HG03175 (cell line): ENCODE results near the gene CD47.

Experiments
- ATAC-seq: cut with Tn5 transposase; IDR thresholded peaks from one replicate; pipeline ENCODE4 v1.9.1; 2021; ENCODE audit warnings: mild to moderate bottlenecking, moderate library complexity; ENCODE audit not compliant: unreplicated experiment

CD47 gene

DNA sequence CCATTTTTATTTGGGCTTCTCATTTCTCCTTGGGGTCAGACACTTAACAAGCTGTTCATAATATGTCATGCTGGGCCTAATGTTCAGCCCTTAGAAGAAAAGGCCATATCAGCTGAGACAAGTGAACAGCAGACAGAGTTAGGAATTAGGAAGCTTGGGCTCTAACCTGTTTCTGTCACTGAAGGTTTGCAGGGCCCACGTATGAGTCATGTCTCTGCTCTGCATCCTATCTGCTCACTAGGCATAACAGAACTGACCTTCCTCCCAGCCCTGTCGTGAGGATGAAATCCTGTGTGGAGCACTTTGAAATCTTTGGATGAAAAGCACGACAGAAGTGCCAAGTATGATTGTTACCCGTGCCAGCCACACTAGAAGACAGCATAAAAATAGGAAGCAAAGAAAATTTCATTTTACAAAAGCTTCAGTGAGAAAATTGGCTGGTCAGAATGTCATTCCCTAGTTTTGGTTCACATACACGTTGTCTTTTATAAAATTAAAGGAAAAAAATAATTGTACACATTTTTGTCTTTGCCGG lies 26.5 kb upstream of the CD47 start:
- no peak for ATAC-seq

DNA sequence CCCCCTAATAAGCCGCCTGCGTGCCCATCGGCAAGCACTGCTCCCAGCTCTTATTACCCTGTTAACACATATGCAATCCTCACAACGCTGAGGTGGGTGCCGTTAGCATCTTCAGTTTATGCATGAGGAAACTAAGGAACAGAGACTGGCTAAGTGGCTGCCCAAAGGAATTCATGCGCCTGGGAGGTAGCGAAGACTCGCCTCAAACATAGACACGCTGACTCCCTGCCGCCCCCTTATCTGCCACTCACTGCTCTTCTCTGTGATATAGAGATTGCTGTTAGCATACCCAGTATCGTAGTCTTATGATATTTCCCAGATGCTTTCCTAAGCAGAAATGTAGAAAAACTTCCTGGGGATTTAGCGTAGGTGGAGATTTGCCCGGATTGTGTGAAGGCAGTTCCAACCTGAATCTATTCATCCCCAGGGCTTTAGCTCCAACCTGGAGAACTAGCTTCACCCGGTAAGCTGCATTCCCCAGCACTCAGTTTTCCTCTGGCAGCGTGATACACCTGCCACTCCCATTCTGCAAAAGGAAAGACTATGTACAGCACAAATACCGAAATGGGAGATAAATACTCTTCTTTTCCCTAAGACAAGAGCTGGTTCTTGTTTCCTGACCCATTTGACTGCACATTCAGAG lies 23.7 kb upstream of the CD47 start:
- ATAC-seq = no peak

DNA sequence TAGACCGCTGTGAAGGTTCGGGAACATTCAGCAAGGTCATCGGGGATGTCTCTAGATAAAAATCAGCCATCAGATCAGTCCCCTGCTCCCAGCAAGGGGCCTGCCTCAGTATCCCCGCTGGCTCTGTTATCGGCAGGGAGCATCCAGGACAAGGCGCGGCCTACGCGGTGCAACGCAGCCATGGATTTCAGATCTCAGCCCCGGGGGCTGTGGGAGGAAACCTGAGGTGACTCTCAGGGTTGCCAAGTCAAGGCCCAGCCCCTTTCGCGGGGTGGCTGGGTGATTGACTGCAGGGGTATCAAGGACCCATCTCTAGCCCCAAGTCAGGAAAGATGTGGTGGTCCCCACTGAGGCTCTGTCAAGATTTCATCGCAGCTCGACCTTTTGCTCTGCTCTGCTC lies 23.1 kb upstream of the CD47 start:
- ATAC-seq = no peak

DNA sequence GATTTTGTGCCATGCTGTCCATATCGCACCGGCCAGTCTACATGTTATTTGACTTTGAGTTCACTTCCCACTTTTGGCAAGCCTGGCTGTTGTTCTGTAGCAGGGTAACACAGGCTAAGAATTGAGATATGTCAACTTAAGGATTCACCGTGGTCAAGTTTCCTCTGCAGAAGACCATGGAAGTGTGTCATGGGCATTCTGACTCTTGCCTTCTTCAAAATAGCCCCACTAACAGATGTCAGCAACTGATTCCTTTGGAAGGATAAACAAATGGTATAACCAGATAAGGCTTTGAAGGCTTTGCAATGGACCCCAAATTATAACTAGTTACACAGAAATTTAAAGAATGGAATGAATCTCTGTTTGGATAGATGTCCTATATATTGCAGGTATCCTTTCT lies 20.1 kb upstream of the CD47 start:
- ATAC-seq = no peak

DNA sequence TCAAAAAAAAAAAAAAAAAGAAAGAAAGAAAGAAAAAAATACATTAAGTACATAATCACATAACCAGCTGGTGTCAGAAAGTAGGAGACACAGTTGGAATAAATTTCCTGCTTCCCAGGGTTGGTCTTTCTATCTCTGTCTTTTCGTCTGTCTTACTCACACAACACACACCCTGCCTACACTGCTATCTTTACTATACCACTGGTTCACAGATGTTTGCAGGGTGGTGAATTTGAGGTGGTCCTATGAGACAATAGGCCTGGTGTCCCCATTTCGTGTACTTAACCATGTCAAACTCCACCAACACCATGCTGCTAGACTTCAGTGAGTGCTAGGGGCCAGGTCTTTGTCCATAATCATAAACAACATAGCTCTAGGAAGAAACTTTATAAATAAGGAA lies 17.6 kb upstream of the CD47 start:
- no peak for ATAC-seq

DNA sequence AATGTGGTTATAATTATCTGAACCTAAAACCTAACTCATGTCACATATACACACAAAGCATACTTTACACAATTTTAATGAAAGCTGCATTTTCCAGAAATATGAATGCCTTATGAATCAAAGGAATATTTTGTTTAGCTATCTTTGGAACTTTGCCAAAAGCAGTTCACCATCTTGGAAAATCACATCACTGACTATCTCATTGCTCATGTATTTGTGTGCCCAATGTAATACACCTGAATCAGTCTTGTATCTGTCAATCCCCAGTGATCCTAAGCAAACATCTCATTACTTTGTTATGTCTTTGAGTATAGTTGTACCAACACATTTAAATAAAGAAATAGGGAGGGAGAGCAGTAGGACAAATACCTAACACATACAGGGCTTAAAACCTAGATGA lies 15.6 kb upstream of the CD47 start:
- ATAC-seq = no peak

DNA sequence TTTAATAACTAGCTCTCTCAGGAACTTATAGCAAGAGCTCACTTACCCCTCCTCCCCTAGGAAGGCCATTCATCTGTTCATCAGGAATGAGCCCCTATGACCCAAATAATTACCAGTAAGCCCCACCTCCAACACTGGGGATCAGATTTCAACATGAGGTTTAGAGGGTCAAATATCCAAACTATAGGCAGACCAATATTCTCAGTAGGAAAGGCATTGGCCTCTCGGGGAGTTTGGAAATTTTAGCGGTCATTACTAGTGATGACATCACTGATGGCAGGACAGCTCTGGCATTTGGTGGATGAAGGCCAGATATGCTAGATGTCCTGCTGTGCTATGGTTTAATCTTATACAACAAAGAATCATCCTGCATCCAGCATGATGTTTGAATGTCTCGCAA lies 15.2 kb upstream of the CD47 start:
- ATAC-seq = no peak

DNA sequence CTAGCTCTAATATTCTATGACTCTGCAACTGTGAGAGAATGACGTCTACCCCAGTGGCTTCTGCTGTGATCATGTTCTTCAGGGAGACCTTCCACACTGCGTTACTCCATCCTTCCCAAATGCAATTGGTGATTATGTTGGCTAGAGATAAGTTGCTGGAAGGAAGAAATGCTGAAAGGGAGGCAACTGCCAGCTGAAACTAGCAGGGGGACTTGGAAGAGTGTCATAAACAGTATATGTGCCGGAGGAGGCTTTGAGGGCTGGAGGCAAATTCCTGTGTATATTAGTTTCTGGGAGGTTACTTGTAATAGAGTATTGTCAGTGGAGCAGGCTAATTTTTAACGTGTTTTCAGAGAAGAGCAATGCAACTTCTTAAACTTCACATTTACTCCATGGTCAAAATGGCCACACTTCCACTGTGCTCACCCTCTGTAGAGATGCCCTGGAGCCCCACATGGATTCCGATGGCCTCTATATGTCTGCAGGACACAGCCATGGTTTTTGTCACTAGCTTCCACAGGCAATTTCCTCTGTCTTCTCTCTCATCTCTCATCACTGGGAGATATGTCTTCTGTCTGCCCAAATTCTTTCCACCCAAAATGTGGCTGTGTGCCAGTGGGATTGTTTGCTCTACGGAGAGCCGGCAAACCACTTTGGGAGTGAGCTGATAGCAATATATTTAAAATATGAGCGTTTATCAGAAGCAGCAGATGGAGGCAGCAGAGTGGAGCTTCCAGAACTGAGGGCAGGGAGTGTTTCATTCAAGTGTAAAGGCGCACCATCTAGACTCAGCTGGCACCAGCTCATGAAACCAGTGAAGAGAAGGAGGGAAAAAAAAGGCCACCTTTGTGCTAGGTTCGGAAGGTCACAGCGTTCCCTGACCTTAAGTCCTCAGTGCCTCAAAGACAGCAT lies 13.3 kb upstream of the CD47 start:
- no peak for ATAC-seq

DNA sequence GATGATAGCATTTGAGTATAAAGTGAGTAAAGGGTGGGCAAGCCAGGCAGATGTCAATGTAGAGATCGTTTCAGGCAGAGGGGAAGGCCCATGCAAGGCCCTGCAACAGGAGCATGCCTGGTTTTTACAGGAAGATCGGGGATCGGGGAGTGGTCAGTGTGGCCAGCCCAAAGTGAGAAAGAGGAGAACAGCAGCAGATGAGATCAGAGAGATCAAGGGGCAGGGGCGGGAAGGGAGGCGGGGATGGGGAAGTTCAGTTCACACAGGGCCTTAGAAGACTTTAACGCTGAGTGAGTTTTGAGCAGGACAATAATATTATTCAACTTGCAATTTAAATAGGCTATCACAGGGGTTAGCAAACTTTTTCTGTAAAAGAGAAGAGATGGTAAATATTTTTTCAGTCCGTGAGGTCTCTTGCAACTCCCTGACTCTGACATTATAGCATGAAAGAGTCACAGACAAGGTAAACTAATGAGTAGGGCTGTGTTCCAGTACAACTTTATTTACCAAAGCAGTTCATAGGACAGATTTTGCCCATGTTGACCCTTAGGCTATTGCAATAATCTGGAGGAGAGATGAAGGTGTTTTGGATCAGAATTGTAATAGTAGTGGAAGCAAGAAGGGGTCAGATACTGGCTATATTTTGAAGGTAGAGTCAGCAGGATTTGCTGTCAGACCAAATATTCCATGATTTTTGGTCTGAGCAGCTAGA lies 12.4 kb upstream of the CD47 start:
- no peak for ATAC-seq

DNA sequence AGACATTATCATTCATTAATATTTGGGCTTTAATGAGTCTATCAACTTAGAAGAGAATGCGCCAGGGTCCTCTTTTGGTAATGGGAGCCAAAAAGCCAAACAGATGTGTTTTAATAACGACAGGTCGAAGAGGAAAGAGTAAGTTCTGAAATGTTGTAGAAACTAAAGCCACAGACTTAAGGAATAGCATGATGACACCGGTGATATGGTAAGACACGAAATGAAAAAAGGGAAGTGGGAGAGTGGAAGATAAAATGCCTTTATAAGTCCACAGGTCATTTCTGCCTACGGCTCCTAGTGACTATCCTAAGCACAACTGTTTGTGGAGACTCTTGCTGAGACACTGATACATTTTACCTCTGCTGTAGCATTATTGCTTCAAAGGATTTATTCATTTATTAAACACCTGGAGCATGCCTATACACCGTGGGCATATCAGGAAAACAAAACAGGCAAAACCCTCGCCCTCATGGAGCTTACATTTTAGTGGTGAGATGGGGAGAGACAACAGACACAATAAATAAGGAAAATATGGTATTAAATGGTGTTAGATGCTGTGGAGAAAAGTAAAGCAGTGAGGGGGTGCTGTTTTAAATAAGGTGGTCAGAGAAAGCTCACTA lies 11.7 kb upstream of the CD47 start:
- ATAC-seq = no peak

DNA sequence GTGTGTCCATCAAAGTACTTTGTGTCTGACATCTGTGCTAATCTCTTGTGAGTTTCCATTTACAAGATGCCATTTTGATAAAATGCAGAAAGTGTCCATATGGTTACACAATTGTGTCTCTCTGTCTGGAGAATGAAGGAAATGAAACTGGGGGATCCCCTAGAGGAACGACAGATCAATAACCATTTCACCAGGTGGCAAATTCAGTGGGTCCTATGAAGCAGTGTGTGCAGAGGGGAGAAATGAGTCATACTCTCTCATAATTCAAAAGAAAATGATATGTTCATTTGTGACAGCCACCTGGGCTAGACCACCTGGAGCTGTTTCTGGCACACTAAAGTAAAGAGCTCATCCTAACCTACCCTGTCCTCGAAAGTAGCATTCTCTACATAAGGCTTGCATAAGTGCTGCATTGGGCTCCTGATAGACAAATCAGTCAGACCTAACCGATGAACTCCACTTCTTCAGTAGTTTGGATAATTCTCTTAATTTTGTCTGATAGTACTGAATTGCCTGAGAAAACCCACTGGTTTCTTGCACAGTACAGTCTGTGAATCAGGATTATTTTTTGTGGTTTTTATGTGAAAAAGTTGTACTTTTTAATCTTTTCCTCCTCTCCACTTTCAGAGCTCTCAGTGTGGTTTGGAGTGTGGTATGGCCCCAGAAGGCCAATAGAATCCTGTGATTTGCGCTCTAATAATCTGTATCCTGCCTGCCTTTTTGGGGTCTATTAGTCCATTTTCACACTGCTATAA lies 10.3 kb upstream of the CD47 start:
- ATAC-seq = peak; percentile 96

DNA sequence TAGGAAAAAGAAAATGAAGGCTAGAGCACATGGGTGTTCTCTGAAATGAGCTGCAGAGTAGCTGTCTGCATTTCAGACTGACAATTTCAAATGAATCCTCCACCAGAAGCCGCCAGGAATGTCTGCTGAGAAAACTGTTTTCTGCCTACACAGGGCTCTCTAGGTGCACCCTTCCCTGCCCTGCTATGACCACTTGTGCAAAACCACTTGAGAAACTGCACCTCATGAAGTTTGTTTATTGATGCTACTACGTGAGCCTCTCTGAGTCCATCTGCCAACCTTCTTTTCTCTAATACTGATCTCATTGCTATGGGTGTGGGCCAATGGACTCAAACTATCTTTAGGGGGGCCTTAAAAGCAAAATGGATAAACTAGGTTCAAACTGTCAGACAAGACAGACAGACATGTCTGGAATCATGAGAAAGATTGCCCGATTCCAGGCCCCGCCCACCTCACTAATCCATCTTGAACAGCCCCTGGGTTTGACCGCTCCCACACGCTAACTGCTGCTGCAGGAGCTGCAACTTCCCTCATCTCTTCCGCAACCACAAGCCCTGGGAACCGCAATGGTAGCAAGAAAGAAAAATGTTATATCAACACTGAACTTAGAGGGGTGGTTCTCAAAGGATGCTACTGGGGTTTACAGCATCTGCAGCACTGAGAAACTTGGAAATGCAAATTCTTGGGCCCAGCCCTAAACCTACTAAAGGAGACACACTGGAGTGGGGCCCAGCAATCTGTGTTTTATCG lies 9.0 kb upstream of the CD47 start:
- ATAC-seq = no peak

DNA sequence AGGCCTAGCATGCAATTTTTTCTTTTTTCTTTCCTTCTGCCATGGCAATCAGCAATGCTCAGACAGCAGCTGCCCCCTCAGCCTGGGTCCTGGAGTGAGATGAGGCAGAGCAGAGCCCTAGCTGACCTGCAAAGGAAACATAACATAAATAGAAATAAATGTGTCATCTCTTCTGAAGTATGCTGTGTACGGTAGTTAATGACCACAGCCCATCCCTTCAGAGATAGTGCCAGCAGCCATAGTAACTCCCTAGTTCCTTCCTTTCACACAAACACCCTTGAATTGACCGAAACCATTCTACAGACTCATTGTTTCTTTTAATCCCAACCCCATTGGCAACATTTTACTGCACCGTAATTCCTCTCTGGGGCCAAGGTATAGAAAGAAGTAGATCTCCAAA lies 8.4 kb upstream of the CD47 start:
- ATAC-seq = no peak

DNA sequence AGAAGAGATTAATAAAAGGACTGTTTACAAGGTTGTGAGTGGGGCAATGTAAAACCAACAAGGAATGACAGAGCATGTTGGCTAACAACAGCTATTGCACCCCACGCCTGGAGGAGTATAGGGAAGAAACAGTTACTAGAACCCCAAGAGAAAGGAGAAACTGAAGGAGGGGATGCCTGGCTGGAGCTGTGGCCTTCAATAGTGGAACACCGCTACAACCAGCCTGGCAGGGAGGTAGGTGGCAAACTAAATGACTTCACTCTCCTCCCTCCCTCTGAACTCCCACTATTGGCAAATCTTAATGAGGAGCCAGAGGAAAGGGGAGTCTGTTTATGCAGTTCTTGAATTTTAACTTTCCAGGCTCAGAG lies 7.2 kb upstream of the CD47 start:
- no peak for ATAC-seq

DNA sequence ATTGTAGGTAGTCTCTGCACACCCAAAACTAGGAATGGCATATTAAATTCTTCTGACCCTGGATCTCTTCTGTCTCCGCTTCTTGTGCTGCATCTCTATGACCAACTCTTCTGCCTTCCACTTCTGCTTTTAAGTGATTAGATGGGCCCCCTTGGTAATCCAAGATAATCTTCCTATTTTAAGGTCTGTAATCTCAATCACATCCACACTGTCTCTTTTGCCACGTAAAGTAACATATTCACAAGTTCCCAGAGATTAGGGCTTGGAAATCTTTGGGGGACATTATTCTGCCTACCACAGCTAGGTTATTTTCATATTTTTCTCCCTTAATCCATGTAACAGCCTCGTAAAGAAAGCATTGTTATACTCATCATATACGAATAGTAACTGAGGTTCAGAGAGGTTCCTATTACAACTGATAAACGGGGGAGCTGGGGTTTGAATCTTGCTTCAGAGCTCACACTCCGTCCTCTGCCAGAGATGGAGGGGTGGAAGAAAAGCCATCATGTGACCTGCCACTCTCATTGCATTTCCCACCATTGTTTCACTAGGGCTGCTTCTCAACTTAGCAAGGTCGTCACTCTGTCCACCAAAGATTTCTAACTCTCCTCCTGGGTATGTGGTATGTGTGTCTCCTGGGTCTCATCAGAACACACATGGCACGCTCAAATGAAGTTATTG lies 6.6 kb upstream of the CD47 start:
- ATAC-seq = no peak

DNA sequence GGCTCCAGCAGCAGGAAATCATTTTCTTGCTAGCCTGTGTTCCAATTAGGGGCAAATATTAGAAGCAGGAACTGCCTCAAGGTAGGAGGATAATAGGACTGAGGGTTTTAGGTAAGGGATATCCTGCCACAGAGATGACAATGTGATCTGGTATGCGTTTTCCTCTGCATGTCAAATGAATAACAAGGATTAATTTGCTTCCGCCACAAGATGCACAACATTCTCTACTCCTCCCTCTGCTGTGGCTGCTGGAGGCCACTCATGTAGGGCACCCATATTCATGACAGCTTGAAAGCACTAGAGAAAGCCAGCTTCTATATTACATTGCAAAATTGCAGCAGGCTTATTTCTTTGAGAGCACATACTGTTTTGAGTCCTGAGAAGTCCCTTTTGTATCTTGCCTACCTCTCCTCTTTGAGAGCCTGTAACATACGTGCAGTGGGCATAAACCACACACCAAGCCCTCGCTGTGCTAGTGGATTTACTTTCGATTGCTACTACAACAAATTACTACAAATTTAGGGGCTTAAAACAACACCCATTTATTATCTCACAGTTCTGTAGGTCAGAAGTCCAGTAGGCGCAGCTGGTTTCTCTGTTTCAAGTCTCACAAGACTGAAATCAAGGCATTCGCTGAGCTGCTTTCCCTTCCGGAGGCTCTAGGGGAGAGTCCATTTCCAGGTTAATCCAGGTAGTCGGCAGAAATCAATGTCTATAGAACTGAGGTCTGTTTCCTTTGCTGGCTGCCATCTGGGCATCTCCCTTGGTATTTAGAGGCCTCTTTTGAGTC lies 5.9 kb upstream of the CD47 start:
- no peak for ATAC-seq

DNA sequence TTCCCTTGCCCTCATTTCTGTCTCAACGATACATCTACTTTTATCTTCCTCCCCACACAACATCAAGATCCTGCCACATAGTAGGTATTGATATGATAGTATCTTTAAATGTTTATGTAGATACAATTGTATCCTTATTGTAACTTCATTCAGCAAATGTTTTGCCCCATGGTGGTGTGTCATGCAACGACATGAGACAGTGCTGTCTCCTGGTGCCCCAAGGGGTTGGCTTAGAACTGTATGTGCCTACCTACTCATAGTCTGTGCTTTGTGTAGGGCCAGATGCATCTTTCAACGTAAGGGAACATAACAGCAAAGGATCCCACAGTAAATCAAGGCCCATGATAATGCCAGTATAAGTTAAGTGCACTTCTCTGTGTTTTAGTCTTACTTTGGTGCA lies 2.8 kb upstream of the CD47 start:
- ATAC-seq = no peak

DNA sequence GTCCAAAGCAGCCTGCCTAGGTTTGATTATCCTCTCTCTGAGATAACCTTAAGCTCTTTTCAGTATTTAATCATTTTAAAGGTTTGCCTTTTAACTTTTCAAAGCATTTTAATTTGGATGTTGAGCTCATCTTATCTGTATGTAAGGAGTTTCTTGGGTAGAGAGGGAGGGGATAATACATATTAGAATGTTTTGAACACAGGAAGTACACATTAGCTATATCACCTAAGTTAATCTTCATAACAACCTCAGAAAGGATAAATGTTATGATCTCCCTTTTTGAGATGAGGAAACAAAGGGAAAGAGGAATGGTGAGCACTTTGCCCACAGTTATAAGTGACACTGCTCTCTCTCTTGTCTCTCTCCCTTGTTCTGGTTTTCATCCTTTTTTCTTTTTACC lies 2.2 kb upstream of the CD47 start:
- no peak for ATAC-seq

DNA sequence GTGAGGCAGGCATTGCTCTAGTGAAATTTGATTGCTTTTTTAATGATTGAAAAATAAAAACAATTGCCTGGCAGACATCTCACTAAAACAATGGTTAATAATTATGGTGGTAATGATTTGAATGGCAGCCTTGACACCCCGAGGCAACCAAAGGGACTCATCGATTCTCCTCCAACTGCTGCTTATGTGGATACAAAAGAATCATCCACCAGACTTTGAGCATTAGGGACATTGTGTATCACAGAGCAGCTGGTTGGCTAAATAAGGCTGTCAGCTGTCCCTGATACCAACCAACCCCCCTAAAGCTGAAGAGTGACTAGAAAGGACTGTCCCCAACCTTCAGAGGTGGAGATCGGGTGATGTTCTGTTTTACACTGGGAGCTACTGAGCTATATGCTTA lies 1.7 kb upstream of the CD47 start:
- no peak for ATAC-seq
